ENCODE data around the gene LSM8. TPM values are rescaled to one million over a fixed set of nuclear protein-coding genes. Genes with fewer than 3 reads are reported as not detected.

LSM8 gene
- total and polyA plus RNA-seq, 10 of the 15 experiments (the other 5 are each of a cell fraction or from before 2014, with no cell fraction given), result 46.9 to 173 (median 111) TPM

GRCh38 chr7:118186501-118186900, 2.5 kb downstream of the LSM8 start:
- Histone ChIP-seq H2AFZ (ENCODE audit: control insufficient read depth, low read depth, low read length) (no peak overlapping the region), H3K4me2 (ENCODE audit: control insufficient read depth, insufficient read depth) (peak overlapping the region; percentile 40; the same call in 1 of the 2 replicates), H3K36me3 (ENCODE audit: control insufficient read depth in 2 of 2, insufficient read depth in 2 of 2, low read length in 1 of 2) (peaks cover 0 to 22% of the 10 kb centered on the region in 2 experiments; a peak in 2 of 4 replicates), H3K4me3 (peak overlapping the region; percentile 45), H3K9me3 (replicated peaks; ENCODE audit: control insufficient read depth, insufficient read depth, low read length) (no peaks in the 10 kb centered on the region), H3K27me3 (replicated peaks in 1 of 2; ENCODE audit: control insufficient read depth in 2 of 2, insufficient read depth in 2 of 2, low read length in 1 of 2) (no peaks in the 10 kb centered on the region), H3K79me2 (ENCODE audit: control insufficient read depth, insufficient read depth, low read length) (peaks cover 53% of the 10 kb centered on the region), H3K4me1 (ENCODE audit: control insufficient read depth, insufficient read depth, low read length) (no peaks in the 10 kb centered on the region), H3K9ac (ENCODE audit: control insufficient read depth, insufficient read depth, low read length) (no peak overlapping the region), H4K20me1 (ENCODE audit: control insufficient read depth, insufficient read depth) (no peaks in the 10 kb centered on the region), H3K27ac (ENCODE audit: control insufficient read depth, insufficient read depth) (no peak overlapping the region)
- ATAC-seq, result no peak
- no TSS peak for BruUV-seq (replicated peaks)
- intact Hi-C loops (cut with micrococcal nuclease; ENCODE audit: unreplicated experiment) (loop anchor here (10.0 kb wide), 1 partner anchor 1172 kb away; no protein-coding TSS in a partner anchor), in situ Hi-C loops (cut with MboI) (no loop called here)
- SMC1A ChIA-PET (ENCODE audit: uncharacterized antibody, unreplicated experiment), result interaction anchor here (1.1 kb wide), 1 partner anchor 193 kb away, joined by 3 read pairs; no protein-coding TSS in a partner anchor
- no peak for DNase-seq (ENCODE audit: low read depth, low spot score)
- no peak for FAIRE-seq
- CTCF ChIA-PET, result interaction anchor here (5.4 kb wide), 1 partner anchor 9 kb away, joined by 48 read pairs; no protein-coding TSS in a partner anchor
- POLR2A ChIA-PET, result no interaction called here
- RAD21 ChIA-PET (ENCODE audit: unreplicated experiment), result no interaction called here
- no peak for TF ChIP-seq SRF (IDR thresholded peaks at IDR 0.05; ENCODE audit: low read depth in 2 of 2, low read length in 2 of 2)
- no peak for TF ChIP-seq SUZ12 (IDR thresholded peaks at IDR 0.05; ENCODE audit: unreplicated experiment)
- TF ChIP-seq SMC3 (IDR thresholded peaks at IDR 0.05; ENCODE audit: borderline replicate concordance, low read length), result no peak
- TF ChIP-seq ZBTB33 (IDR thresholded peaks at IDR 0.05), result no peak
- TF ChIP-seq, protein P1, sequence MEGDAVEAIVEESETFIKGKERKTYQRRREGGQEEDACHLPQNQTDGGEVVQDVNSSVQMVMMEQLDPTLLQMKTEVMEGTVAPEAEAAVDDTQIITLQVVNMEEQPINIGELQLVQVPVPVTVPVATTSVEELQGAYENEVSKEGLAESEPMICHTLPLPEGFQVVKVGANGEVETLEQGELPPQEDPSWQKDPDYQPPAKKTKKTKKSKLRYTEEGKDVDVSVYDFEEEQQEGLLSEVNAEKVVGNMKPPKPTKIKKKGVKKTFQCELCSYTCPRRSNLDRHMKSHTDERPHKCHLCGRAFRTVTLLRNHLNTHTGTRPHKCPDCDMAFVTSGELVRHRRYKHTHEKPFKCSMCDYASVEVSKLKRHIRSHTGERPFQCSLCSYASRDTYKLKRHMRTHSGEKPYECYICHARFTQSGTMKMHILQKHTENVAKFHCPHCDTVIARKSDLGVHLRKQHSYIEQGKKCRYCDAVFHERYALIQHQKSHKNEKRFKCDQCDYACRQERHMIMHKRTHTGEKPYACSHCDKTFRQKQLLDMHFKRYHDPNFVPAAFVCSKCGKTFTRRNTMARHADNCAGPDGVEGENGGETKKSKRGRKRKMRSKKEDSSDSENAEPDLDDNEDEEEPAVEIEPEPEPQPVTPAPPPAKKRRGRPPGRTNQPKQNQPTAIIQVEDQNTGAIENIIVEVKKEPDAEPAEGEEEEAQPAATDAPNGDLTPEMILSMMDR (IDR thresholded peaks at IDR 0.05 in 2 of 3, conservative IDR thresholded peaks at IDR 0.05 in 1 of 3; ENCODE audit: control insufficient read depth in 2 of 3, extremely low read depth in 1 of 3, insufficient read depth in 1 of 3, low read depth in 3 of 3, low read length in 3 of 3), result no peak
- no peak for TF ChIP-seq USF2 (IDR thresholded peaks at IDR 0.05; ENCODE audit: borderline replicate concordance, low read depth, low read length)
- TF ChIP-seq, protein P2, sequence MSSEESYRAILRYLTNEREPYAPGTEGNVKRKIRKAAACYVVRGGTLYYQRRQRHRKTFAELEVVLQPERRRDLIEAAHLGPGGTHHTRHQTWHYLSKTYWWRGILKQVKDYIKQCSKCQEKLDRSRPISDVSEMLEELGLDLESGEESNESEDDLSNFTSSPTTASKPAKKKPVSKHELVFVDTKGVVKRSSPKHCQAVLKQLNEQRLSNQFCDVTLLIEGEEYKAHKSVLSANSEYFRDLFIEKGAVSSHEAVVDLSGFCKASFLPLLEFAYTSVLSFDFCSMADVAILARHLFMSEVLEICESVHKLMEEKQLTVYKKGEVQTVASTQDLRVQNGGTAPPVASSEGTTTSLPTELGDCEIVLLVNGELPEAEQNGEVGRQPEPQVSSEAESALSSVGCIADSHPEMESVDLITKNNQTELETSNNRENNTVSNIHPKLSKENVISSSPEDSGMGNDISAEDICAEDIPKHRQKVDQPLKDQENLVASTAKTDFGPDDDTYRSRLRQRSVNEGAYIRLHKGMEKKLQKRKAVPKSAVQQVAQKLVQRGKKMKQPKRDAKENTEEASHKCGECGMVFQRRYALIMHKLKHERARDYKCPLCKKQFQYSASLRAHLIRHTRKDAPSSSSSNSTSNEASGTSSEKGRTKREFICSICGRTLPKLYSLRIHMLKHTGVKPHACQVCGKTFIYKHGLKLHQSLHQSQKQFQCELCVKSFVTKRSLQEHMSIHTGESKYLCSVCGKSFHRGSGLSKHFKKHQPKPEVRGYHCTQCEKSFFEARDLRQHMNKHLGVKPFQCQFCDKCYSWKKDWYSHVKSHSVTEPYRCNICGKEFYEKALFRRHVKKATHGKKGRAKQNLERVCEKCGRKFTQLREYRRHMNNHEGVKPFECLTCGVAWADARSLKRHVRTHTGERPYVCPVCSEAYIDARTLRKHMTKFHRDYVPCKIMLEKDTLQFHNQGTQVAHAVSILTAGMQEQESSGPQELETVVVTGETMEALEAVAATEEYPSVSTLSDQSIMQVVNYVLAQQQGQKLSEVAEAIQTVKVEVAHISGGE (CRISPR knock-in tag; IDR thresholded peaks at IDR 0.05), result no peak
- TF ChIP-seq ZZZ3 (IDR thresholded peaks at IDR 0.05; ENCODE audit: control insufficient read depth, insufficient read length, low read depth), result no peak
- TF ChIP-seq EP300 (IDR thresholded peaks at IDR 0.05; ENCODE audit: borderline replicate concordance in 1 of 2, control insufficient read depth in 1 of 2, low read depth in 2 of 2, low read length in 2 of 2), result no peak
- no peak for TF ChIP-seq HDGF (IDR thresholded peaks at IDR 0.05)
- no peak for TF ChIP-seq HSF1 (IDR thresholded peaks at IDR 0.05; ENCODE audit: low read depth, low read length)
- no peak for TF ChIP-seq SMARCA5 (IDR thresholded peaks at IDR 0.05)
- no peak for TF ChIP-seq MTA2 (IDR thresholded peaks at IDR 0.05; ENCODE audit: low read depth)
